Measurements from ENCODE around the gene PSENEN.

The PSENEN gene, protein sequence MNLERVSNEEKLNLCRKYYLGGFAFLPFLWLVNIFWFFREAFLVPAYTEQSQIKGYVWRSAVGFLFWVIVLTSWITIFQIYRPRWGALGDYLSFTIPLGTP

DNA sequence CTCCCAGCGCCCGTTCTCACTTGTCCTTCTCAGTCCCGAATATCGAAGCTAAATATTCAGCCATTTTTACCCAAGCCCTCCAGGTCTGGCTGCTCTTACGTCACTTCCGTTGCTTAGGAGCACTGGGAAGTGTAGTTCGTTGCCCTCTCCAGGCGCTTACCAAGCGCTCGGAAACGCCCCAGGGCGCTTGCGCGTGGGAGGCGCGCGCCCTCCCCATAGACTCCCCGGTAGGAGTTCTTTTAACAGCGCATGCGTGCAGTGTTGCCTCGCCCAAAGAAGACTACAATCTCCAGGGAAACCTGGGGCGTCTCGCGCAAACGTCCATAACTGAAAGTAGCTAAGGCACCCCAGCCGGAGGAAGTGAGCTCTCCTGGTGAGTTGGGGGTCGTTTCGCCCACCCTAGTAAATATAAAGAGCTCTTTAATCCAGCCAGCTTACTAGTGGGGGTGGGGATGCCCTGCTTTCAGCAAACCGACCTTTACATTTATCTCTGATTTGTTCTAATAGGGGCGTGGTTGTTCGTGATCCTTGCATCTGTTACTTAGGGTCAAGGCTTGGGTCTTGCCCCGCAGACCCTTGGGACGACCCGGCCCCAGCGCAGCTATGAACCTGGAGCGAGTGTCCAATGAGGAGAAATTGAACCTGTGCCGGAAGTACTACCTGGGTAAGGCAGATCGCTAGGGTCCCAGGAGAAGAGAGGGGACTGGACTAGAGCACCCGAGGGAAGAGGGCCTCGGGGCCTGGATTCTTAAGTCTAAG, at the start of gene PSENEN, which contains the start of gene U2AF1L4:
TSS of gene PSENEN (plus strand) at position 324 of the 759 bp plus-strand sequence. CDS start at position 604, 280 bp downstream.
TSS of gene U2AF1L4 (minus strand) at position 91 of the 759 bp plus-strand sequence. CDS start at position 64, 27 bp downstream.
- DNase-seq, result peak; percentile 93 to 95

DNA sequence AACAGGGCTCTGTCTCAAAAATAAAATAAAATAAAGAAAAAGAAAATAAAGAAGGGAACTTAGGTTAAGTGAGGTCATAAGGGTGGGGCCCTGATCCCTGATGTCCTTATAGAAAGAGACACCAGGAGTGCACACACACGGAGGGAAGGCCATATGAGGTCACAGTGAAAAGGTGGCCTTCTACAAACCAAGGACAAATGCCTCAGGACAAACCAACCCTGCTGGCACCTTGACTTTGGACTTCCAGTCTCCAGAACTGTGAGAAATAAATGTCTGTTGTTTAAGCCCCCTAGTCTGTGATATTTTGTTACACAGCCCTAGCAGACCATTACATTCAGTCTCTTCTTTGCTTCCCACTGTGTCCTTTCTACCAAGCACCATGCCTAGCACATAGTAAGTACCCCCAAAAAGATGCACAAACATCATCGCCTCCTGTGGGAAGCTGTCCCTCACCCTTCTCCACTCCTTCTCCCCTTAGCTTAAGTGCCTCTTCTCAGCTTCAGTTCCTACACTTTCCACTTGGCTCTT, 49.5 kb upstream of the PSENEN start:
- DNase-seq, result no peak

DNA sequence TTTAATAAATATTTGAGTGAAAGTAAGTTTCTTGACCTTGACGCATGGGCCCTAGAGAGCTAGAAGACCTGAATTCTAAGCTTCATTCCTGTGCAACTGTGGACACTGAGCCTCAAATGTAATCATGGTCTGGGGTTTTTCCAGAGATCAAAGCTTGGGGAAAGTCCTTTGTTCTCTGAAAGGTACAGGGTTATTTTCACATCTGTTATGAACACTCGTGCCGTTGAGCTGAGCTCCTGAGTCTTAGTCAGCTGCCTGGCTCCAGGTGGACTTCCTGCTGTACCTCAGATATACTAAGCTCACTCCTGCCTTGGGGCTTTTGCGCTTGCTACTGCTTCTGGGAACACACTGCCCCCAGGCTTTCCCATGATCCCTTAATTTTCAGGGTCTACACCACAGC, 48.6 kb upstream of the PSENEN start:
- no peak for DNase-seq

DNA sequence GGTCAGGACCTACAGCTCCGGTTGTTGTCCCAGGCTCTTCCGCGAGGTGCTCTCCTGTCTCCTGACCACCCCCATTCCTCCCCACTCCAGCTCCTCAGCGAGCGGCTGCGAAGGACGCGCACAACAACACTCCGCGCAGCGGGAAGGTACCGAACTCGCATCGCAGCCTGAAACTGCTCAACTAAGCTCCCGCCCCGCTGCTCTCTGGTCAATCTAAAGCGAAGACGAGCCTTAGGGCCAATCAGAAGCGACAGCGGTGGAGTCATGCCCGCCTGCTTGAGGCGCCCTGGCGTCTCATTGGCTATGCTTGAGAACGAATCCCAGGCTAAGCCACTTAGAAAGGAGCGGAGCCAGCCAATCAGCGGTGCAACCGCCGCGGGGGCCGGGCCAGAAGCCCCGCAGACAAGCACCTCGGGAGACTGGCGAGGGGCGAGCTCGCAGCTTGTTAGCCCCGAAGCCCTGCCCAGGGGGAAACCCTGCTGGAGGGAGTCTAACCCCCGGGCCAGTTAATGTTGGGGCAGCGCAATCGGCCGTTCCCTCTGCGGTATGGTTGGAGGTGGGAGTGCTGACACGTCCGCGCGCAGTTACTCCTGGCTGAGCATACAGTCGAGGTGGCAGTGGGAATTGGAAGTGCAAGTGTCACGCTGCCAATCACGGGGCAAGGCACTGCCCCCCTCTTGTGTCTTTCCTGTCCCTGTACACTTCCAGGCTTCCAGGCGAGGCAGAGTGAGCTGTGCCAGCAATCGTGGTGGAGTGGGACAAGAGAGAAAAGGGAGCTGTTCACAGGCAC, 43.0 kb upstream of the PSENEN start:
- DNase-seq, result peak; percentile 91 to 93

DNA sequence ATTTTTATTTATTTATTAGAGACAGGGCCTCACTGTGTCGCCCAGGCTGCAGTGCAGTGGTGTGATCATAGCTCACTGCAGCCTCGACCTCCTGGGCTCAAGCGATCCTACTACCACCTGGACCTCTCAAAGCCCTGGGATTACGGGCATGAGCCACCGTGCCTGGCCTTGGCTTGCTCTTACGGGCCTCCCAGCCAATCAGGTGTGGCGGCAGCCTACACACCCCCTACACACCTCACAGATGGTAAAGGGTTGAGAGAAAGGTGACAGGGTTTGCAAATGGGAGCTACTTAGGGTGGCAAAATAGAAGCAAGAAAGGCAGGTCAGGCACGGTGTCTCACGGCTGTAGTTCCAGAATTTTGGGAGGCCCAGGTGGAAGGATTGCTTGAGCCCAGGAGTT, 42.1 kb upstream of the PSENEN start:
- no peak for DNase-seq

DNA sequence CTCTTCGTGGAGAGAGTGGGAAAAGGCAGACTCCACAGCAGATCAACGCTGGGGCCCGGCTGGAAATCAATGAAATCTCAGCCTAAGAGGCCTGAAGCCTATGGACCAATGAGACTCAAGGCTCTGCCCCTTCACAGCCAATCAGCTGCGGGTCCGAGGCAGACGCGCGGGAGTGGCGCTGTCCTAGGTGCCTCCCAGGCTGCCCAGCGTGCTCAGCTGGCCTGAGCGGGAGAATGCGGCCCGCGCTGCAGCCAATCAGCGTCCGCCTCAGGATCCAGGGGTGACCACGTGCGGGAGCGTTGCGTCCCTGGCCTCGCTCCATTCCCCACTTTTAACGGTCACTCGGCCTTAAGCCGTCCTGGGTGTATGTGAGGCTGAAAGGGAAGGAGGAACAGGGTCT, 41.2 kb upstream of the PSENEN start, which contains the start of gene ZBTB32:
TSS of gene ZBTB32 (plus strand) at position 341 of the 400 bp plus-strand sequence. CDS start 10,069 bp downstream, outside the sequence.
- no peak for DNase-seq

DNA sequence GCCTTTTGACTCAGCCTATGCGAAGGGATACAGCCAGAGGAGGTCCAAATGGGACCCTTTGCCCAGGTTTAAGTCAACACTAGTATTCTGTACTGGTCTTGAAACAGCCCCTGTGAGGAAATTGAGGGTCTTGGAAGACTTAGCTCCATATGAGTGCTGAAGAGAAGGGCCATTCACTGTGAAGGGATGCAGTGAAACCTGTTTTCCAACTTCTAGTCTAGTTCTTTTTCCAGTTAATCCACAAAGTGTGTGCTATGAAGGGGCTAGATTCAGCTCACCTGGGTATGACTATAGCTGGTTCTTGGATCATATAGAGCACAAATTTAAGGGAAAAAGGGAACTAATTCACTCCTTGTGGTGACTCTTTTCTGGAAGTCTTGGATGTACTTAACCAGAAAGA, 37.1 kb upstream of the PSENEN start:
- no peak for DNase-seq

DNA sequence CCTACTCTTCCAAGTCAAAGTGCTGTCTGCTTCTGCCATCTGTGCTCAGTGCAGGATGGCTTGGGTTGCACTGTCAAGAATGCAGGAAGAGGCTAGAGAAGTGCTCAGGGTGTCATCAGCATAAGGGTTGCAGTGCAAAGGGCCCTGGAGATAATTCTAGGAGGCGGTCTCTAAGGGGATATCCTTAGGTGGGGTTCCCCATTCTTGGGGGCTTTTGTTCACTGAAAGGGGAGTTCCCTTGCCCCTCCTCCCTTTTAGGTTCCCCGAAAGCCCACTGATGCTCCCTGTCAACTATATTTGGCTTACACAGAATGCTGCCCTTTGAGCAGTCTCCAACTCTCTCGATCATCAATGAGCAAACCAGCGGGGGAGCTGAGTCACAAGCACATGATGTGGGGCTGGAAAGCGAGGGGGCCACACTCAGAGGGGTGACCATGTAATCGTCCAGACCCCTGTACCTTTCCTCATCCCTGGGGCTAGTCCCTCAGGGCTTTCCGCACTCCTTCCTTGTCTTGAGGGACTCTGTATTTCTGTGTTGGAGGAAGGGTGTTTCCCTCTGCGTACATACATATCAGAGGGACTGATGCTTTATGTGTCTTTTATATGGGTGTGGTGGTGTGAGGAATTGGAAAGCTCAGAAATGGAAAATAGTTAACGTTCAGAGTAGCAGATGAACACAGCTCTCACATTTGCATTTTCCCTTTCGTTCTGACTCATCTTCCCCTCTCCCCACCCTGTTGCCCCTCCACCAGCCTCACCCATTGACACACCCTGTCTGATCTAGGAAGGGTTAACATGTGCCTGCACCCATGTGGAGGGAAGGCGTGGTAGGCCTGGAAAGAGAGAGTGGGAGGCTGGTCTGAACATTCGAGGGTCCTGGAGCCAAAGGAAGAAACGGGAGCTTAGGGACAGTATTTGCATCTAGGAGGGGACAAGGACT, 34.4 kb upstream of the PSENEN start:
- peak; percentile 43 to 54 for DNase-seq

DNA sequence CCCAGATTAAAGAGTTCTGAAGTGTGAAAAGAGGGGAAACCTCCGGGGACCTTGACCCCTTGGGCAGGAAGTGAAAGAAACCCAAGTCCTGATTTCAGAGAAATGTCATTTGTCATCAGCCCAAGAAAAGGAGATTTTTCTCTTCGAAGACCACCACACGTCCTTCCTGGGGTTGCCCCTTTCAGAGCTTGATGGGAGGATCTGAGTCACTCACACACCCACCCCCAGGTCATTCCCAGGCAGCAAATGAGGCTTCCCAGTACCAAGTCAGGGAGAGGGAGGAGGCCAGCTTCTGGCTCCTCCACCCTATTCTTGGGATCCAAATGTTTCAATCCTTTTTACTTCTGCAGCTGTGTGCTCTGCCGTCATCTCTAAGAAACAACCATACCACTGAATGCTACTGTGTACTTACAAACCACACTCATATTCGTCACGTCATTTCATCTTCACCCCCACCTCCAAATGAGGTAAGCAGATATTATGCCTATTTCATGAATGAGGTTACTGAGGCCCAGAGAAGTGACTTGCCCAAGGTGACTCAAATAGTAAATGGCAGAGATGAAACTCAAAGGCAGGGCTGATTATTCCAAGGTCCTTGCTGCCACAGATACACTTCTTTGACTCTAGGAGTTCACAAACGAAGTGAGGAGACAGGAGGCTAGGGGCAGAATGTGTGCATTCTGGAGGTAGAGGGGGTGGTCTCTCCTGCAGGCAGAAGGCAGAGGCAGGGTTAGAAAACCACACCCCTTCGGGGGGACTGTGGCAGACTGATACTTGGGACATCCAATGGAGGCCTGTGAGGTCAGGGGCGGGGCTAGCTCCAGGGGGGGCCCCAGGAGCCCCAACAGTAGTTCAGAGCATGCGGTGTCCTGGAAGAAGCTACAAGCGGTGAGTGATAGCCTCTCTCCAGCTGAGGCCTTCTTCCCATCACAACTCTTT, 32.6 kb upstream of the PSENEN start:
- peak; percentile 41 to 50 for DNase-seq

DNA sequence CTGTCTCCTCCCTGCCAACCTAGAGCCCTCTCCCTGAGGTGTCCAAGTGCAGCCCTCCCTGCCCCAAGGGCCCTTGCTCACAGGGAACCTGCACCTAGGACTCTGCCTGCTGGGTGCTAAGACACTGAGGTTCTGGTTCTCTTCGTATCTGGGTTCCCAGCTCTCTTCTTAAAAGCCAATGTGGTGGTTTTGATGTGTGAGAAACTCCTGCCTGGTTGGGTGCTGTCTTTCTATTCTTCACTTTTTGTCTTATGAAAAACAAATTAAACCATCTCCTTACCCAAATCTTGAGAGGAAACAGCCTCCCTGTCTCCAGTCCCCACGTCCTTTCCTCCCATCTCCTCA, 32.0 kb upstream of the PSENEN start:
- no peak for DNase-seq

DNA sequence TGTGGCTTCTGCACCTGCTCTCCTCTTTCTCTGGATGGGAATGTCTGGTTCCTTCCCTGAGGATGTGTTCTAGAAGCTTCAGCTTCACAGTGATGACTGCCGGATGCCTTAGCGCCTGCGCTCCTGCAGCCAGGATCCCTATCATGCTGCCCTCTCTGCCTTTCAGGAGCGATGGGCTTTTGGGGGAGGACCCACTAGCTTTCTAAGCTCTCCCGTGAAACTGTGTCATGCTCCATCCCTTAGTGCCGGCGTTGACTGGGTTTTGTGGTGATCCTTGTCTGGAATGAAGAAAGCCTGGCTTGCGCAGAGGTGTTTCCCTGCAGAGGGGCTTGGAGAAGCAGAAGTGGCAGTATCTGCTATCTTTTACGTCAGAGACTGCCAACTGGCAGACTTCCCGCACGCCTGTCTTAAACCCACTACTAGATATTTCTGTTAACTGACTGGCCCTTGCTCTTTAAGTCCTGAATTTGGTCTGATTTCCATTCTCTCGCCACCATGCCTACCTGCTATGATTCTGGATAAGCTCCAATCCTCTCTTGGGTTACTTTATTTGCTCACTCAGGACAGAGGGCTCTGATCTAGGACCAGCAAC, 31.5 kb upstream of the PSENEN start:
- DNase-seq, result no peak

DNA sequence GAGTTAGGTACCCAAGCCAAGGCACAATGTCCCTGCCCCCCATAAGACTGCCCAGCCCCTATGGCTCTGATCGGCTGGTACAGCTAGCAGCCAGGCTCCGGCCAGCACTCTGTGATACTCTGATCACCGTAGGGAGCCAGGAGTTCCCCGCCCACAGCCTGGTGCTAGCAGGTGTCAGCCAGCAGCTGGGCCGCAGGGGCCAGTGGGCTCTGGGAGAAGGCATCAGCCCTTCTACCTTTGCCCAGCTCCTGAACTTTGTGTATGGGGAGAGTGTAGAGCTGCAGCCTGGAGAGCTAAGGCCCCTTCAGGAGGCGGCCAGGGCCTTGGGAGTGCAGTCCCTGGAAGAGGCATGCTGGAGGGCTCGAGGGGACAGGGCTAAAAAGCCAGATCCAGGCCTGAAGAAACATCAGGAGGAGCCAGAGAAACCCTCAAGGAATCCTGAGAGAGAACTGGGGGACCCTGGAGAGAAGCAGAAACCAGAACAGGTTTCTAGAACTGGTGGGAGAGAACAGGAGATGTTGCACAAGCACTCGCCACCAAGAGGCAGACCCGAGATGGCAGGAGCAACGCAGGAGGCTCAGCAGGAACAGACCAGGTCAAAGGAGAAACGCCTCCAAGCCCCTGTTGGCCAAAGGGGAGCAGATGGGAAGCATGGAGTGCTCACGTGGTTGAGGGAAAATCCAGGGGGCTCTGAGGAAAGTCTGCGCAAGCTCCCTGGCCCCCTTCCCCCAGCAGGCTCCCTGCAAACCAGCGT, 30.7 kb upstream of the PSENEN start:
- no peak for DNase-seq

DNA sequence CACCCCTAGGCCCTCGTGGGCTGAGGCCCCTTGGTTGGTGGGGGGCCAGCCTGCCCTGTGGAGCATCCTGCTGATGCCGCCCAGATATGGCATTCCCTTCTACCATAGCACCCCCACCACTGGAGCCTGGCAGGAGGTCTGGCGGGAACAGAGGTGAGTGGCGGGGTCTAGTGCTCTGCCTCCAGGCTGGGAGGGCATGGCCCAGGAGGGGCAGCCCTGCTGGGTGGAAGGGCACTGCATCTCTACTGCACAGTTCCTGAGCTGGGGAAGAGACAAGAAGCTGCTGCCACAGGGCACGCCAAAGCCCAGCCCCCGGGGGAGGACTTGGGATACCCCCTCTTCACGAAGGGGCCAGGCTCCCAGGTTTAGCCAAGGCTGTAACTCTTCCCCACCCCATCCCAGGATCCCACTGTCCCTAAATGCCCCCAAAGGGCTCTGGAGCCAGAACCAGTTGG, 30.1 kb upstream of the PSENEN start:
- no peak for DNase-seq

DNA sequence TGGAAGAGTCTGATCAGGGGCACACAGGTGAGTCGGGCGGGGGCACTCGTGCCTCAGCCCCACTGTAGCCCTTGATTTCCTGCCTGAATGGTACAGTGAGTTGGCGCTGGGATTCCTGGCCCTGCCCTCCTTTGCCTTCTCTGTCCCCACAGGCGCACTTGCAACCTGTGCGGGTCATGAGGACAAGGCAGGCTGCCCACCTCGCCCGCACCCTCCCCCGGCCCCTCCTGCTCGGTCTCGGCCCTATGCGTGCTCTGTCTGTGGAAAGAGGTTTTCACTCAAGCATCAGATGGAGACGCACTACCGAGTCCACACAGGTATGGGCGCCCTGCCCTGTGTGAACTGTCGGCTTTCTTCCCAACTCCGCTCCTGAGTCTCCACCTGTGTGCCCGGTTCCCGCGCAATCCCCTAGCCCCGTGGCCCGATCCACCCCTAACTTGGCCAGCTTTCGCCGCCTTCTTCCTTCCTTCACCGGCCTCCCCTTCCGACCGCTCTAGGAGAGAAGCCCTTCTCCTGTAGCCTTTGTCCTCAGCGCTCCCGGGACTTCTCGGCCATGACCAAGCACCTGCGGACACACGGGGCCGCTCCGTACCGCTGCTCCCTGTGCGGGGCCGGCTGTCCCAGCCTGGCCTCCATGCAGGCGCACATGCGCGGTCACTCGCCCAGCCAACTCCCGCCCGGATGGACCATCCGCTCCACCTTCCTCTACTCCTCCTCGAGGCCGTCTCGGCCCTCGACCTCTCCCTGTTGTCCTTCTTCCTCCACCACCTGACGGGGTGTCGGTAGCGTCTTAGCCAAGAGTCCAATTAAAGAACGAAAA, 29.3 kb upstream of the PSENEN start:
- peak in 1 of 2 donors; percentile 19 for DNase-seq

DNA sequence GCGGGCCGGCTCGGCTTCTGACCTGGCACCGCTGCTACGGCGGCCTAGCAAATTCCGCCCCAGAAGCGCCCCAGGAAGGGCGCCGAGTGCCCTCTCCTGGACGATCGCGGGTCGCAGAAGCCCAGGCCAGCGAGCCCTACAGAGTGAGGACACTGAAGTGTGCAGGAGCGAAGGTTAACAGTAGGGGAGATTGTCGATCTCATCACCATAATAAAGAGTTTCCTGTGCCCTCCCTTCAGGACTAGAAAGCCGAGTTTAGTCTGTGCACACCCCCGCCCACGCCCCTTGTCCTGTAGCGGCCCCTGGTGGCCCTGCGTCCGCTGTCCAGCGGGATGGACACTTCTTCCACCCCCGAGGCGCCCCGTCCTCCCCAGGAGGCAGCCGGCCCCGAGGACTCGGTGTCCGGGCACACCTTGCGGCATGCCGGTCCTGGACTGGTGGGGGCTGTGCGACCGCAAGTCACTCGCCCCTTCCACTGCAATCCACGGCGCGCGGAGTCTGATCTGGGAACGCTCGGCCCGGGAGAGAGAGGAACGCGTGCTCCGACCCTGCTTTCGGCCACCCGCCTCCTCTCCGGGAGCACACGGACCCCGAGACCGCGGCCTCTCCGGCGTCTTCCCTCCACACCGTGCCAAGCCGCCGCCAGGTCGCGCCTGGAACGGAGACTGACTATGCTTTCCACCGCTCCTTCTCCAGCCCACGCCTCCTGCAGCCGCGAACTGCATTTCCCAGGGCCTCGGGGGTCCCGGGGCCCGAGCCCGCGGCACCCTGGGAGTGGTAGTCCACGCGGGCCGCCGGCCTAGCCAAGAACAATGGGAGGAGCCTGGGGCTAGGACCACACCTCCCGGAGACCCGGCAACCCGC, 28.4 kb upstream of the PSENEN start:
- DNase-seq, result peak; percentile 95 to 98

DNA sequence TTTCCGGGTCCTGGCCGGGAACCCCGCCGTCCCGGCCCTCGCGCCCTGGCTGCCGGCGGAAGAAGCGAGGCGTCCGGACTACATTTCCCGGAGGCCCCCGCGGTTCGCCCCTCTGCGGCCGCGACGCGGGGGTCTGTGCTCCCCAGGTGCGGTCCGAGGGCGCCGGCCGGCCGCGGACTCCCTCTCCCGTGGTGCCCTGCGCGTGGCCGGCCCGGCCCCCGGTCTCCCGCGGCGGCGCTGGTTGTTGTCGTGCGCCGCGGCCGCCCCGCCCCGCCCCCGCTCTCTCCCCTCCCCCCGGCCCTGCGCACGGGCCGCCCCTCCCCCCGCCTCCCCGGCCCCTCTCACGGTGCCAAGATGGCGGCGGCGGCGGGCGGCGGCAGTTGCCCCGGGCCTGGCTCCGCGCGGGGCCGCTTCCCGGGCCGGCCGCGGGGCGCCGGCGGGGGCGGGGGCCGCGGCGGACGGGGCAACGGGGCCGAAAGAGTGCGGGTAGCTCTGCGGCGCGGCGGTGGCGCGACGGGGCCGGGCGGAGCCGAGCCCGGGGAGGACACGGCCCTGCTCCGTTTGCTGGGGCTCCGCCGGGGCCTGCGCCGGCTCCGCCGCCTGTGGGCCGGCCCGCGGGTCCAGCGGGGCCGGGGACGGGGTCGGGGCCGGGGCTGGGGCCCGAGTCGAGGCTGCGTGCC, 27.6 kb upstream of the PSENEN start, which contains the start of gene KMT2B:
TSS of gene KMT2B (plus strand) at position 339 of the 680 bp plus-strand sequence. CDS start at position 355, 16 bp downstream.
- DNase-seq, result no peak

All from activated CD4-positive, alpha-beta T cell treated with anti-CD3 and anti-CD28 coated beads for 4 hours (primary cell).